Measurements from ENCODE around the gene DLL1. TPM values are rescaled to one million over a fixed set of nuclear protein-coding genes. Genes with fewer than 3 reads are reported as not detected.

Gene DLL1
- total and polyA plus RNA-seq, 9 of the 15 experiments (the other 6 are each of a cell fraction or from before 2014, with no cell fraction given): not detected

DNA sequence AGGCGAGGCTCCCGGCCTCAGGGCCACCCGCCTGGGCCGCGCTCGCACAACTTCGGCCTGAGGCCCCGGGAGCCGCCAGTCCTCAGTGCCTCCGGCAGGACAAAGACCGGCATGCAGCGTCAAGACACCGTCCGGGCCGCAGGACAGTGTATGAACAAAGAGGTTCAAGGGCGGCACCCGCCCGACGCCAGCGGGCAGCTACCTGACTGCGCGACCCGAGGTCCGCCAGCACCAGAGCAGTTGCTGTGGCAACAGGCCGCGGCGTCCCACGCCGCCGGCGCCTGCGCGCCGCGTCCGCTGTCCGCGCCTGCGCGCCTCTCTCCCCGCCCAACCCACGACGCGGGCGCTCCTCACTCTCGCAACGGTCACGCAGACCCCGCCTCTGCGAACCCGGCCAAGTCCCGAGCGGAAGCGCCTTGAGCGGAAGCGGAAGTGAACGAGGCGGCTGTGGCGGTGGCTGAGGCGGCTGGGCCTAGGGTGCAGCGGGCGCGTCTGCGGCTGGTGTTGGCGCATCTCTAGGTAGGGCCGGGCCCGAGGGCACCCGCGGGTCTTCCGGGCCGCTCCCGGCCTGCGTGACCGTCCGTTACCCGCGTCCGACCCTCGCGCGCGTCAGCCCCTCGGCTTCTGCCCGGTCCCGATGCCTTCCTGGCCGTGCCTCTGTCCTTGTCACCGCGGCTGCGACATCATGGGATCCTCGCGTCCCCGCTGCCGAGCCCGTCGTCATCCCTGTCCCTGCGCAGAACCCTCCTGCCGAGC lies 15.6 kb upstream of the DLL1 start, which contains the start of gene FAM120B (continued):
- TF ChIP-seq, protein P1, sequence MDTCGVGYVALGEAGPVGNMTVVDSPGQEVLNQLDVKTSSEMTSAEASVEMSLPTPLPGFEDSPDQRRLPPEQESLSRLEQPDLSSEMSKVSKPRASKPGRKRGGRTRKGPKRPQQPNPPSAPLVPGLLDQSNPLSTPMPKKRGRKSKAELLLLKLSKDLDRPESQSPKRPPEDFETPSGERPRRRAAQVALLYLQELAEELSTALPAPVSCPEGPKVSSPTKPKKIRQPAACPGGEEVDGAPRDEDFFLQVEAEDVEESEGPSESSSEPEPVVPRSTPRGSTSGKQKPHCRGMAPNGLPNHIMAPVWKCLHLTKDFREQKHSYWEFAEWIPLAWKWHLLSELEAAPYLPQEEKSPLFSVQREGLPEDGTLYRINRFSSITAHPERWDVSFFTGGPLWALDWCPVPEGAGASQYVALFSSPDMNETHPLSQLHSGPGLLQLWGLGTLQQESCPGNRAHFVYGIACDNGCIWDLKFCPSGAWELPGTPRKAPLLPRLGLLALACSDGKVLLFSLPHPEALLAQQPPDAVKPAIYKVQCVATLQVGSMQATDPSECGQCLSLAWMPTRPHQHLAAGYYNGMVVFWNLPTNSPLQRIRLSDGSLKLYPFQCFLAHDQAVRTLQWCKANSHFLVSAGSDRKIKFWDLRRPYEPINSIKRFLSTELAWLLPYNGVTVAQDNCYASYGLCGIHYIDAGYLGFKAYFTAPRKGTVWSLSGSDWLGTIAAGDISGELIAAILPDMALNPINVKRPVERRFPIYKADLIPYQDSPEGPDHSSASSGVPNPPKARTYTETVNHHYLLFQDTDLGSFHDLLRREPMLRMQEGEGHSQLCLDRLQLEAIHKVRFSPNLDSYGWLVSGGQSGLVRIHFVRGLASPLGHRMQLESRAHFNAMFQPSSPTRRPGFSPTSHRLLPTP (IDR thresholded peaks at IDR 0.05; ENCODE audit: borderline replicate concordance, extremely low read depth, insufficient read length): no peak
- TF ChIP-seq ZBTB17 (CRISPR knock-in tag; IDR thresholded peaks at IDR 0.05) (peak; percentile 69), LARP7 (IDR thresholded peaks at IDR 0.05) (no peak), U2AF2 (optimal IDR thresholded peaks at IDR 0.05; ENCODE audit: low read depth, low read length) (no peak), MEF2D (tag; conservative IDR thresholded peaks at IDR 0.05; ENCODE audit: low read depth) (no peak), CXXC5 (CRISPR knock-in tag; IDR thresholded peaks at IDR 0.05) (peak; percentile 97), HMG20A (CRISPR knock-in tag; conservative IDR thresholded peaks at IDR 0.05) (no peak), NR4A1 (CRISPR knock-in tag; IDR thresholded peaks at IDR 0.05) (no peak), NR4A1 (tag; IDR thresholded peaks at IDR 0.05) (no peak), RFX5 (IDR thresholded peaks at IDR 0.05; ENCODE audit: low read depth, low read length) (no peak), NFE2 (IDR thresholded peaks at IDR 0.05; ENCODE audit: low read depth) (0 out of 2 replicates have a peak, but pooled peaks have one; percentile 2), HOXB6 (CRISPR knock-in tag; IDR thresholded peaks at IDR 0.05; ENCODE audit: borderline replicate concordance) (no peak), HNRNPUL1 (IDR thresholded peaks at IDR 0.05; ENCODE audit: low read length) (no peak), ARID1B (IDR thresholded peaks at IDR 0.05) (no peak), SP2 (IDR thresholded peaks at IDR 0.05; ENCODE audit: extremely low read depth, low read depth, low read length, poor library complexity, severe bottlenecking) (no peak), PRPF4 (IDR thresholded peaks at IDR 0.05; ENCODE audit: insufficient read depth, low read depth, low read length, poor library complexity, severe bottlenecking) (no peak), PYGO2 (tag; IDR thresholded peaks at IDR 0.05) (no peak), ZFX (CRISPR knock-in tag; IDR thresholded peaks at IDR 0.05) (peak; percentile 100), PPARD (CRISPR knock-in tag; IDR thresholded peaks at IDR 0.05) (no peak), PRMT5 (CRISPR knock-in tag; IDR thresholded peaks at IDR 0.05) (no peak), ETS2 (tag; IDR thresholded peaks at IDR 0.05; ENCODE audit: borderline replicate concordance, poor library complexity, severe bottlenecking) (no peak), TARDBP (IDR thresholded peaks at IDR 0.05) (peak; percentile 71; the same call in 1 of the 2 replicates), ZKSCAN8 (CRISPR knock-in tag; IDR thresholded peaks at IDR 0.05) (no peak)
- TF ChIP-seq, protein P2, sequence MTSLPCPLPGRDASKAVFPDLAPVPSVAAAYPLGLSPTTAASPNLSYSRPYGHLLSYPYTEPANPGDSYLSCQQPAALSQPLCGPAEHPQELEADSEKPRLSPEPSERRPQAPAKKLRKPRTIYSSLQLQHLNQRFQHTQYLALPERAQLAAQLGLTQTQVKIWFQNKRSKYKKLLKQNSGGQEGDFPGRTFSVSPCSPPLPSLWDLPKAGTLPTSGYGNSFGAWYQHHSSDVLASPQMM (CRISPR knock-in tag; IDR thresholded peaks at IDR 0.05): no peak
- TF ChIP-seq, protein P3, sequence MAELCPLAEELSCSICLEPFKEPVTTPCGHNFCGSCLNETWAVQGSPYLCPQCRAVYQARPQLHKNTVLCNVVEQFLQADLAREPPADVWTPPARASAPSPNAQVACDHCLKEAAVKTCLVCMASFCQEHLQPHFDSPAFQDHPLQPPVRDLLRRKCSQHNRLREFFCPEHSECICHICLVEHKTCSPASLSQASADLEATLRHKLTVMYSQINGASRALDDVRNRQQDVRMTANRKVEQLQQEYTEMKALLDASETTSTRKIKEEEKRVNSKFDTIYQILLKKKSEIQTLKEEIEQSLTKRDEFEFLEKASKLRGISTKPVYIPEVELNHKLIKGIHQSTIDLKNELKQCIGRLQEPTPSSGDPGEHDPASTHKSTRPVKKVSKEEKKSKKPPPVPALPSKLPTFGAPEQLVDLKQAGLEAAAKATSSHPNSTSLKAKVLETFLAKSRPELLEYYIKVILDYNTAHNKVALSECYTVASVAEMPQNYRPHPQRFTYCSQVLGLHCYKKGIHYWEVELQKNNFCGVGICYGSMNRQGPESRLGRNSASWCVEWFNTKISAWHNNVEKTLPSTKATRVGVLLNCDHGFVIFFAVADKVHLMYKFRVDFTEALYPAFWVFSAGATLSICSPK (IDR thresholded peaks at IDR 0.05; ENCODE audit: borderline replicate concordance): no peak
